Parathyroid adenoma (tissue), 2 donors: ENCODE results near the gene ABTB1.

Source experiments
- H2AFZ ChIP-seq: fragments of 300-600 bp; sonication (generic); one replicate; pipeline ENCODE4 v1.7.0; 2017; ENCODE audit warnings: antibody characterized with exemption, mild to moderate bottlenecking
- H3K27ac ChIP-seq: fragments of 300-600 bp; sonication (generic); one replicate; pipeline ENCODE4 v1.7.0; 2017
- H3K27me3 ChIP-seq: fragments of 300-600 bp; sonication (generic); one replicate; pipeline ENCODE4 v1.7.0; 2017; ENCODE audit warnings: low read length; ENCODE audit not compliant: control insufficient read depth, insufficient read depth
- H3K36me3 ChIP-seq: fragments of 300-600 bp; sonication (generic); one replicate; pipeline ENCODE4 v1.7.0; 2017; ENCODE audit warnings: low read length; ENCODE audit not compliant: control insufficient read depth, insufficient read depth
- H3K4me1 ChIP-seq: fragments of 300-600 bp; sonication (generic); one replicate; pipeline ENCODE4 v1.7.0; 2017; ENCODE audit warnings: control low read depth
- H3K4me2 ChIP-seq: fragments of 300-600 bp; sonication (generic); one replicate; pipeline ENCODE4 v1.7.0; 2017; ENCODE audit warnings: low read length
- H3K4me3 ChIP-seq: fragments of 300-600 bp; sonication (generic); one replicate; pipeline ENCODE4 v1.7.0; 2017; ENCODE audit warnings: low read depth, low read length
- H3K79me2 ChIP-seq: fragments of 300-600 bp; sonication (generic); one replicate; pipeline ENCODE4 v1.7.0; 2017; ENCODE audit warnings: control low read depth
- H3K9ac ChIP-seq: fragments of 300-600 bp; sonication (generic); one replicate; pipeline ENCODE4 v1.7.0; 2017; ENCODE audit warnings: mild to moderate bottlenecking
- H3K9me3 ChIP-seq: fragments of 300-600 bp; sonication (generic); one replicate; pipeline ENCODE4 v1.7.0; 2017; ENCODE audit warnings: low read length; ENCODE audit not compliant: control insufficient read depth
- CTCF ChIP-seq: fragments of 300-600 bp; sonication (generic); IDR thresholded peaks from one replicate; pipeline ENCODE4 v1.7.0; 2017; ENCODE audit warnings: antibody characterized with exemption, mild to moderate bottlenecking
- donor health status: primary hyperparathyroidism.

Gene ABTB1

GRCh38 chr3:127712461-127712860 is 39.7 kb downstream of the ABTB1 start:
- Histone ChIP-seq H3K4me2 (no peak overlapping the region), H3K9ac (no peak overlapping the region)

GRCh38 chr3:127712881-127713771 is 40.4 kb downstream of the ABTB1 start:
- H3K4me1 ChIP-seq, result no peaks in the 10 kb centered on the region
- no peaks in the 10 kb centered on the region for H3K27me3 ChIP-seq
- no peaks in the 10 kb centered on the region for H3K36me3 ChIP-seq
- no peak overlapping the region for H3K4me3 ChIP-seq
- H2AFZ ChIP-seq, result no peak overlapping the region
- H3K4me2 ChIP-seq, result no peak overlapping the region
- H3K79me2 ChIP-seq, result no peaks in the 10 kb centered on the region
- TF ChIP-seq CTCF, result no peak
- no peak overlapping the region for H3K27ac ChIP-seq
- H3K9me3 ChIP-seq, result no peaks in the 10 kb centered on the region
- H3K9ac ChIP-seq, result no peak overlapping the region

More at GRCh38 chr3:127712461-127712860, 39.7 kb downstream of the ABTB1 start:
- H3K36me3 ChIP-seq, result no peaks in the 10 kb centered on the region
- H3K27ac ChIP-seq, result no peak overlapping the region
- no peak overlapping the region for H3K4me3 ChIP-seq
- H3K9me3 ChIP-seq, result no peaks in the 10 kb centered on the region
- no peaks in the 10 kb centered on the region for H3K79me2 ChIP-seq
- H3K4me1 ChIP-seq, result no peaks in the 10 kb centered on the region
- H3K27me3 ChIP-seq, result no peaks in the 10 kb centered on the region
- TF ChIP-seq CTCF, result no peak
- no peak overlapping the region for H2AFZ ChIP-seq

- no peak overlapping the region for H3K9ac ChIP-seq
- H3K27ac ChIP-seq, result no peak overlapping the region
Observed at GRCh38 chr3:127714125-127714571, 41.4 kb downstream of the ABTB1 start.

GRCh38 chr3:127714866-127715265 is 42.1 kb downstream of the ABTB1 start:
- H3K27ac ChIP-seq, result no peak overlapping the region
- H2AFZ ChIP-seq, result no peak overlapping the region
- H3K9ac ChIP-seq, result no peak overlapping the region
- H3K79me2 ChIP-seq, result no peaks in the 10 kb centered on the region
- no peak for TF ChIP-seq CTCF
- H3K4me2 ChIP-seq, result no peak overlapping the region
- H3K9me3 ChIP-seq, result no peaks in the 10 kb centered on the region
- no peaks in the 10 kb centered on the region for H3K36me3 ChIP-seq
- H3K4me1 ChIP-seq, result no peaks in the 10 kb centered on the region
- H3K4me3 ChIP-seq, result no peak overlapping the region
- no peaks in the 10 kb centered on the region for H3K27me3 ChIP-seq

More at GRCh38 chr3:127714125-127714571, 41.4 kb downstream of the ABTB1 start:
- H3K9me3 ChIP-seq, result no peaks in the 10 kb centered on the region
- no peaks in the 10 kb centered on the region for H3K4me1 ChIP-seq
- no peaks in the 10 kb centered on the region for H3K79me2 ChIP-seq
- no peaks in the 10 kb centered on the region for H3K27me3 ChIP-seq
- no peak overlapping the region for H3K4me3 ChIP-seq
- no peak overlapping the region for H2AFZ ChIP-seq
- TF ChIP-seq CTCF, result no peak
- H3K36me3 ChIP-seq, result no peaks in the 10 kb centered on the region
- H3K4me2 ChIP-seq, result no peak overlapping the region
